ENCODE data around the gene SNUPN. TPM values are rescaled to one million over a fixed set of nuclear protein-coding genes. Genes with fewer than 3 reads are reported as not detected.

Gene SNUPN
- total RNA-seq, 4 donors from 2014 or later = 24.7 to 31.8 (median 27.8) TPM

GRCh38 chr15:75577401-75578172, 47.9 kb downstream of the SNUPN start:
- Histone ChIP-seq H3K9me3 (no peaks in the 10 kb centered on the region), H3K36me3 (no peaks in the 10 kb centered on the region), H3K4me1 (peaks cover 6 to 13% of the 10 kb centered on the region in 2 donors), H3K27ac (peak overlapping the region; percentile 48 to 95 (median 92)), H3K4me3 (replicated peaks in 1 of 3) (peak overlapping the region; percentile 41 to 99 (median 93)), H3K27me3 (no peaks in the 10 kb centered on the region)
- intact Hi-C loops (cut with DNase I) = no loop called here
- no peak for TF ChIP-seq POLR2A (IDR thresholded peaks at IDR 0.05)
- no peak for TF ChIP-seq CTCF (IDR thresholded peaks at IDR 0.05)
- WGBS, 2 donors = 8 to 15% methylated on average over 13 of the region's 13 CpGs
- no peak for DNase-seq

GRCh38 chr15:75573648-75574384, 51.7 kb downstream of the SNUPN start:
- TF ChIP-seq POLR2A (IDR thresholded peaks at IDR 0.05) (no peak), CTCF (IDR thresholded peaks at IDR 0.05) (no peak)
- Histone ChIP-seq H3K4me3 (replicated peaks in 1 of 3) (no peak overlapping the region), H3K27ac (no peak overlapping the region), H3K36me3 (no peaks in the 10 kb centered on the region), H3K27me3 (no peaks in the 10 kb centered on the region), H3K9me3 (no peaks in the 10 kb centered on the region), H3K4me1 (peaks cover 6 to 20% of the 10 kb centered on the region in 2 donors)
- intact Hi-C loops (cut with DNase I) = no loop called here
- no peak for DNase-seq
- WGBS, 2 donors = 96 to 98% methylated on average over 5 of the region's 5 CpGs

- WGBS, 2 donors = 79% methylated on average over 8 of the region's 8 CpGs
- intact Hi-C loops (cut with DNase I) = no loop called here
- no peak overlapping the region for H3K27ac ChIP-seq
Measured at GRCh38 chr15:75570126-75570845, 55.2 kb downstream of the SNUPN start.

GRCh38 chr15:75565062-75565970, 60.2 kb downstream of the SNUPN start:
- TF ChIP-seq POLR2A (IDR thresholded peaks at IDR 0.05) (no peak), CTCF (IDR thresholded peaks at IDR 0.05) (no peak)
- no peaks in the 10 kb centered on the region for H3K9me3 ChIP-seq
- peaks cover 0 to 4% of the 10 kb centered on the region in 2 donors for H3K4me1 ChIP-seq
- WGBS, 2 donors = 97% methylated on average over 3 of the region's 3 CpGs
- no peak overlapping the region for H3K4me3 ChIP-seq (replicated peaks in 1 of 3)
- intact Hi-C loops (cut with DNase I) = no loop called here
- H3K27me3 ChIP-seq = no peaks in the 10 kb centered on the region
- no peaks in the 10 kb centered on the region for H3K36me3 ChIP-seq
- H3K27ac ChIP-seq = no peak overlapping the region
- no peak for DNase-seq

More at GRCh38 chr15:75570126-75570845, 55.2 kb downstream of the SNUPN start:
- Histone ChIP-seq H3K9me3 (no peaks in the 10 kb centered on the region), H3K27me3 (no peaks in the 10 kb centered on the region), H3K36me3 (no peaks in the 10 kb centered on the region), H3K4me3 (replicated peaks in 1 of 3) (no peak overlapping the region), H3K4me1 (peaks cover 6 to 9% of the 10 kb centered on the region in 2 donors)
- TF ChIP-seq CTCF (IDR thresholded peaks at IDR 0.05) (no peak), POLR2A (IDR thresholded peaks at IDR 0.05) (no peak)
- DNase-seq = no peak
